Activated CD8-positive, alpha-beta memory T cell treated with anti-CD3 and anti-CD28 coated beads for 1 hour (primary cell): ENCODE data around the gene RTL10.
"Not testable (repeated sequence)": the region's sequence is repeated elsewhere in the genome, so short reads cannot be mapped to it uniquely, and the experiment has no call there.

Source experiments
- DNase-seq, 2 donors: peaks; one replicate each; pipeline ENCODE4 v3.0.0-alpha.2; 2020; ENCODE audit warnings: low read depth in 1 of 2; ENCODE audit errors: extremely low read depth in 1 of 2

RTL10 gene

DNA sequence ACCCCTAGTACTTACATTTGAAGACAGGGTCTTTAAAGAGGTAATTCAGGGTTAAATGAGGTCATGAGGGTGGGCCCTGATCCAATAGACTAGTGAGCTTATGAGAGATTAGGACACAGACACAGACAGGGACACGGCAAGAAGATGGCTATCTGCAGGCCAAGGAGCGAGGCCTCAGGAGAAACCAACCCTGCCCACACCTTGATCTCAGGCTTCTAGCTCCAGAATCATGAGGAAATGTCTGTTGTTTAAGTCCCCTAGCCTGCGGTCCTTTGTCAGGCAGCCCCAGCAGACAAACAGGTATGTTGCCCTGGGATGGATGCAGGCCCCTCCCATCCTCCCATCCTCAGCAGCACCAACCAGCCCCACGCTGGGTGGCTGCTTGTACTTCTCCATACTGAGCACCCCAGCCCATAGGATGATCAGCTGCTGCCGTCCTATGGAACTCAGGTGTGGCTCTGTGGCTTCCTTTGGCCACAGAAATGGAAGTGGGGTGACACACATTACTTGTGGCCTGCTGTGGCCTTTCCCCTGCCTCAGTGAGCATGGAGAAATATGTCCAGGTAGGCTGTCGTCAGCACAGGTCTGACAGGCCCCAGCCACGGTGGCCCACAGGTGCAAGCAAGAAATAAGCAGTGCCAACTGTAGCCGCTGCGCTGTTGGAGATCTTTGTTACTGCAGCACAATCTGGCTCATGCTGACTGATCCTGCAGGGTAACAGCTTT is 7.9 kb downstream of the RTL10 start:
- no peak for DNase-seq

- no peak for DNase-seq
These were observed 9.5 kb downstream of the RTL10 start for GRCh38 chr22:19845054-19845722.

GRCh38 chr22:19844377-19845053 is 10.2 kb downstream of the RTL10 start:
- DNase-seq: no peak

GRCh38 chr22:19843857-19844376 is 10.8 kb downstream of the RTL10 start:
- no peak for DNase-seq

- DNase-seq: no peak
These were observed 11.4 kb downstream of the RTL10 start for GRCh38 chr22:19843107-19843856.

DNA sequence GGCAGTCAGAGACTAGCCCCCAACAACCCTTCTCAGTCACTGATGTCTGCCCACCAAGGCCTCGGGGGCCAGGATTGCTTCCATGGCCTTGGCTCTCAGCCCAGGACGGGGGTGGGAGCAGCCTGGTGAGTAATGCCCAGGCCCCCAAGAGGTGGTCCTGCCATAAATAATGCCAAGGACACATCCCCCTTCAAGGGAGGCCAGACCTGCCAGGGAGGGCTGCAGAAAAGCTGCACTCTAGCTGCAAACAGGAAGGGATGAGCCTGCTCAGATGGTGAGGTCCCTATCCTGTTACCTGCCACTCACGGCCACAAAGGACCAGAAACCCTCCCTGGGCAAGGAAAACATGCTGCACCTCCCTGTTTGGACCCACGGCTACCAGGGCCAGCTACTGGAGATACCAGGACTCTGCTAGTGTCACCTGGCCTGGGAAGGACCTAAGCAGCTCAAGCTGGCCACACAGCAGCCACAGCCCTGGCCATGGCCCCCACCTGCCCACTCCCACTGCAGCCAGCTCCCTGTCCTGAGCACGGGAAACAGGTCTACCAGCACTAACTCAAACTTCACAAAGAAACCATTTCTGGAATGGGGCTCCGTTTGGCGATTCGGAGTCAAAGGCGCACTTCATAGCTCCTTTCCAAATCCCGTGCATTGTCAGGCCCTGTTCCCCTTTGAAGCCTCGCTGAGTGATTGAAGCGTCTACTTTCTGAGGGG is 12.1 kb downstream of the RTL10 start:
- no peak for DNase-seq

DNA sequence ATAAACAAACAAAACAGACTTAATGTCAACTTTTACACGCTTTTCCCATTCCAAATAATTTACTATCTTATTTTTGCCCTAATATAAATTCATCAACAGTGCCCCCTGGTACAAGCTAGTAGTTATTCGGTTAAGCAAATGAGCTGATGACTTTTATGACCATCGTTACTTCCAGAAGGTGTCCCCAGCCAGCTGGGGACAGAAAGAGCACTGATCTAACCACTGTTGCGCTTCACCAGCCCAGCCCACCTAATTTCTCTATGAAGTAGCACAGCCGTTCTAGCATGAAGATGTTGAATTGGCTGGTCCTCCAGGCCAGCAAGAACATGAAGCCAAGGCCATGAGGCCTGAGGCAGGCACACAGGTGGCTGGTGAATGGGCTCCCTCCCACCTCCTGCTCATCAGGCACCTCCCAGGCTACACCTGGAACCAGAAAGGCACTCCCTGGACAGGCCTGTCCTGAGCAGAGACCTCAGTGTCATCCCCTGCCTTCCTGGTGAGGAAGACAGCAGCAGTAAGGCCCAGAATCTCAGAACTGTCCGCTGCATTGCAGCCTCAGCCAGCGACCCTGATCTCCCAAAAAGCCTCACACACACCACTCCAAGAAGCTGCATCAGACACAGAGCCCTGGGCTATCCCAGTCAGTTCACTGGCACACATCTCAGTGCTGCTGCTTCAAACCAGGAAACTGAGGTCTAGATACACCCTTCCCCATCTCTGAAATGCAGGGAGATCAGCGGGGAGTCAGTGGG is 12.9 kb downstream of the RTL10 start:
- DNase-seq: no peak

- DNase-seq: no peak
These were observed 13.6 kb downstream of the RTL10 start for GRCh38 chr22:19840955-19841640.

- DNase-seq: no peak
These were observed 14.6 kb downstream of the RTL10 start for GRCh38 chr22:19840059-19840458.

- no peak for DNase-seq
These were observed 16.8 kb downstream of the RTL10 start for GRCh38 chr22:19837915-19838314.

DNA sequence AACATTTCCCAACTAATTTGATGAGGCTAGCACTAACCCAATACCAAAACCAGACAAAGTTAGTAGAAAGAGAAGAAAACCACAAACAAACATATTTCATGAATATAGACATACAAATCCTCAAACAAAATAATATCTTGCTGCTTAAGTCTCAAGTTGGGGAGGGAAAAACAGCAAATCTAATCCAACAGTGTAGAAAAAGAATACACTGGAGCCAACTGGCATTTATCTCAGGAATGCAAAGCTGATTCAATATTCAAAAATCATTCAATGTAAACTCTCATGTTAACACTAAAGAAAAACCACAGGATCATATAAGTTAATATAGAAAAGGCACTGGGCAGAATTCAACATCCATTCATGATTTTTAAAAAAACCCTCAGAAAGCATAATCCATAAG is 18.2 kb downstream of the RTL10 start:
- DNase-seq: no peak

- no peak for DNase-seq
These were observed 20.1 kb downstream of the RTL10 start for GRCh38 chr22:19834599-19834998.

GRCh38 chr22:19833327-19833726 is 21.3 kb downstream of the RTL10 start:
- not testable (repeated sequence) for DNase-seq

DNA sequence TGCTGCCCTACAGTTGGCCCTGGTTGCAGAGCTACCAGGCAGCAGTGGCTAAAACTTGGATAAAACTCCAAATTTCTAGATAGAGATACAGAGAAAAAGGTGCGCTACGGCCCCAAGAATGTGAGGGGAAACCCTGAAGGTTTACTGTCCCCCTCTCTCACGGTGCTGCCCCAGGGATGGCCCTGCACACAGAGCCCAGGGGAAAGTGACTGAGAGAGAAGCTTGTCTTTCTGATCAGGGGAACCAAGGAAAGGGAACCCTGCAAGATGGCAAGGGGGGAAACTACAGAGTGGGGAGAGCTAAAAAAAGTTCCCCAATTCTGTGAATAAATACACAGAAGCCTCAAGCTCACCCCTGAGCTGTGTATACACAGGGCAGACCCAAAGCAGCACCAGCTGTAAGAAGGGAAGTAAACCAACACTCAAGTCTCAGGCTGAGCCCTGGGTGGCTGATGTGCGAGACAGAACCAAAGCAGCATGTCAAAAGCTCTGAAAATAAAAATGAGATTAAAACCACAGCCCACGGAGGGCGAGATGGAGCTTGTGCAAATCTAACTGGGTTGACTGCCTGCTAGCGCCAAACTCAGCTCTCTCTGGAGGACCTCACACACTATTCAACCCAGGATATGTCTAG is 22.1 kb downstream of the RTL10 start:
- no peak for DNase-seq

DNA sequence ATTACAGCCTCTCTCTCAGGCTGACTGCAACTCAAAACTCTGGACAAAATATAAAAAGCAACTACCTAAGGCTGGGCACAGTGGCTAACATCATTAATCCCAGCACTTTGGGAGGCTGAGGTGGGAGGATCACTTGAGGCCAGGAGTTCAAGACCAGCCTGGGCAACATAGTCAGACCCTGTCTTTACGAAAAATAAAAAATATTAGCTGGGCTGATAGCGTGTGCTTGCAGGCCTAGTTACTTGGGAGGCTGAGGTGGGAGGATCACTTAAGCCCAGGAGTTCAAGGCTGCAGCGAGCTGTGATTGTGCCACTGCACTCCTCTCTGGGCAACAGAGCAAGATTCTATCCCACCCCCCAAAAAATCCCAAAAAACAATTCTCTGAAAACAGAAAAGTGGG is 22.7 kb downstream of the RTL10 start:
- DNase-seq: not testable (repeated sequence)

GRCh38 chr22:19831016-19831415 is 23.7 kb downstream of the RTL10 start:
- no peak for DNase-seq

GRCh38 chr22:19828035-19828401 is 26.7 kb downstream of the RTL10 start:
- no peak for DNase-seq

DNA sequence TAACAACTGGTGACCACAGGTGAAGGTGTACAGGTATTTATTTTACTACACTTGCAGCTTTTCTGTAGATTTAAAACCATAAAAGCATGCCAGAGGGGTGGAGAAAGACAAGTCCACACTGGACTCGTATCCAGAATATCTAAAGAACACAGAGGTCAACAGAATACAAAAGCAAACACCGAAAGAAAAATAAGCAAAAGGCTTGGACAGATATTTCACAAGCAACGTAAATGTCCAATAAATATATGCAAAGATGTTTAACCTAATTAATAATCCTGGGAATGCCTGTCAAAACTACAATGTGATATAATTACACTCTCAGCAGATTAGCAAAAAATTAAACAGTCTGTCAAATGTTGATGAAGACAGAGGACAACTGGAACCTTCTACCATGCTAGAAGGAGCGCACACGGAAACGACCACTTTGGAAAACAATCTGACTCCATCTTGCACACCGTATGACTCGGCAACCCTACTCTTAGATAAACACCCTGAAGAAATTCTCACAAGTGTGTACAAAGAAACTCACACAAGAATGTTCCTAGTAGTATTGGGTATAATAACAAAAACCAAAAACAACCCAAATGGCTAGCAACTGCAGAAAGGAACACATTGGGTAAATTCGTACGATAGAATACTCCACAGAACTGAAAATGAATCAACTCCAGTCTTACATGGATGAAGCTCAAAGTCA is 27.2 kb downstream of the RTL10 start:
- DNase-seq: no peak
